ENCODE results near the gene NFATC2.

NFATC2 gene

GRCh38 chr20:51428401-51429143 is 113.9 kb downstream of the NFATC2 start:
- no peak for FAIRE-seq

GRCh38 chr20:51427651-51428291 is 114.7 kb downstream of the NFATC2 start:
- no peak for FAIRE-seq

GRCh38 chr20:51426718-51427650 is 115.5 kb downstream of the NFATC2 start:
- no peak for FAIRE-seq

- FAIRE-seq = no peak
These were observed 117.0 kb downstream of the NFATC2 start for GRCh38 chr20:51425347-51426106.

GRCh38 chr20:51424270-51425117 is 118.0 kb downstream of the NFATC2 start:
- no peak for FAIRE-seq

- no peak for FAIRE-seq
These were observed 118.7 kb downstream of the NFATC2 start for GRCh38 chr20:51423810-51424209.

GRCh38 chr20:51423290-51423667 is 119.2 kb downstream of the NFATC2 start:
- no peak for FAIRE-seq

- FAIRE-seq = no peak
These were observed 119.8 kb downstream of the NFATC2 start for GRCh38 chr20:51422514-51423289.

GRCh38 chr20:51420805-51421204 is 121.7 kb downstream of the NFATC2 start:
- FAIRE-seq = no peak

GRCh38 chr20:51420111-51420510 is 122.4 kb downstream of the NFATC2 start:
- FAIRE-seq = no peak

GRCh38 chr20:51419646-51420045 is 122.9 kb downstream of the NFATC2 start:
- FAIRE-seq = no peak

- FAIRE-seq = no peak
These were observed 123.3 kb downstream of the NFATC2 start for GRCh38 chr20:51419231-51419630.

- no peak for FAIRE-seq
These were observed 124.4 kb downstream of the NFATC2 start for GRCh38 chr20:51418137-51418529.

- FAIRE-seq = no peak
These were observed 125.0 kb downstream of the NFATC2 start for GRCh38 chr20:51417250-51418136.

- no peak for FAIRE-seq
These were observed 125.8 kb downstream of the NFATC2 start for GRCh38 chr20:51416532-51417249.

GRCh38 chr20:51413857-51414256 is 128.7 kb downstream of the NFATC2 start:
- no peak for FAIRE-seq

GRCh38 chr20:51412951-51413481 is 129.5 kb downstream of the NFATC2 start:
- FAIRE-seq = no peak

- no peak for FAIRE-seq
These were observed 130.1 kb downstream of the NFATC2 start for GRCh38 chr20:51412333-51412871.
